Fibroblast of the aortic adventitia (primary cell): ENCODE data around the gene AATK. TPM values are rescaled to one million over a fixed set of nuclear protein-coding genes. Genes with fewer than 3 reads are reported as not detected.

Experiments used
- DNase-seq: peaks from one replicate; pipeline ENCODE4 v3.0.0-alpha.2; 2010; ENCODE audit warnings: low read depth
- H3K4me3 ChIP-seq: 2 replicates; pipeline ENCODE4 v1.5.1; 2011; ENCODE audit warnings: low read depth, mild to moderate bottlenecking, control low read depth, low read length, moderate library complexity
- total RNA-seq: library from RNA; depleted of rRNA; stranded (reverse); fragments of >200 nt; gene quantifications from 2 replicates; pipeline ENCODE4 v1.2.3, GENCODE V29; 2012; ENCODE audit warnings: low replicate concordance
- TF ChIP-seq, protein P1 (sequence below): IDR thresholded peaks from 2 replicates; pipeline ENCODE4 v1.5.1; 2011; ENCODE audit warnings: mild to moderate bottlenecking, low read length, control low read depth, inconsistent platforms; ENCODE audit not compliant: insufficient read depth

Gene AATK
- total RNA-seq, 1 donor, result 0.18 TPM

DNA sequence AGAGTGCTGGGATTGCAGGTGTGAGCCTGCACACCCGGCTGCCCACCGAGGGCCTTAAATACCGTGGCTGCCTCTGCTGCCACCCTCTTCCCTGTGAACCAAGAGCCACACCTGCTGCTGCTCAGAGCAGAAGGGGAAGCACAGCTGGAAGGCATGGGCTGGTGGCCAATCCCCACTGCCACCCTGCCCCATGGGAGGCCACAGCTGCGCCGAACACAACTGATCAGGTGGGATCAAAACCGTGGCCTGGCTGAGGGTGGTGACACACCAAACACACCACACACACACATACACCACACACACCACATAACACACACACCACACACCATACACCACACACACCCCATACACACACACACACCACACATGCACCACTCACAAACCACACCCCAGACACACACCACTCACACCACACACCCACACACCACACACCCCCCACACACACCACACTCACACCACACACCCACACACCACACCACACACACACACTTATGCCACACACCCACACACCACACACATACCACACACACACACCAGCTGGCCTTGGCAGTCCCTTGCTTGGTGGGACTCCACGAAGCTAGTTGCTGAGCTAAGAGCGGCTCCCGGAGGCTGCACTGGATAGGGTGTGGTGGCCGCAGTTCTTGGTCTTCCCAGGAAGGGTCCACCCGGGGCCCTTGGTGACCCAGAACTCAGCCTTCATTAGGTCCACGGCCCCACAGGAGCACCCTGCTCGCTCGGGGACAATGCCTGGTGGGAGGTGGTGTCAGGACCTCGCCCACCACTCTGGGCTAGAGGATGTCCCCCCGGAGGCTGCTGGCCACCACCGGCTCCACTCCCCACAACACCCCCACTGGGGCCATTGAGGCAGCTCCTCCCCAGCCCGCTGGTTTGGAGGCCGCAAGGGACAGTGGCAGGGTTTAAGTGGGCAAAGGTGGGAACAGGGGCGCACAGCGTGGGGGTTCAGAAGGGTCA, 41.9 kb upstream of the AATK start:
- no peak for DNase-seq
- no peak overlapping the region for H3K4me3 ChIP-seq
- TF ChIP-seq, protein P1, sequence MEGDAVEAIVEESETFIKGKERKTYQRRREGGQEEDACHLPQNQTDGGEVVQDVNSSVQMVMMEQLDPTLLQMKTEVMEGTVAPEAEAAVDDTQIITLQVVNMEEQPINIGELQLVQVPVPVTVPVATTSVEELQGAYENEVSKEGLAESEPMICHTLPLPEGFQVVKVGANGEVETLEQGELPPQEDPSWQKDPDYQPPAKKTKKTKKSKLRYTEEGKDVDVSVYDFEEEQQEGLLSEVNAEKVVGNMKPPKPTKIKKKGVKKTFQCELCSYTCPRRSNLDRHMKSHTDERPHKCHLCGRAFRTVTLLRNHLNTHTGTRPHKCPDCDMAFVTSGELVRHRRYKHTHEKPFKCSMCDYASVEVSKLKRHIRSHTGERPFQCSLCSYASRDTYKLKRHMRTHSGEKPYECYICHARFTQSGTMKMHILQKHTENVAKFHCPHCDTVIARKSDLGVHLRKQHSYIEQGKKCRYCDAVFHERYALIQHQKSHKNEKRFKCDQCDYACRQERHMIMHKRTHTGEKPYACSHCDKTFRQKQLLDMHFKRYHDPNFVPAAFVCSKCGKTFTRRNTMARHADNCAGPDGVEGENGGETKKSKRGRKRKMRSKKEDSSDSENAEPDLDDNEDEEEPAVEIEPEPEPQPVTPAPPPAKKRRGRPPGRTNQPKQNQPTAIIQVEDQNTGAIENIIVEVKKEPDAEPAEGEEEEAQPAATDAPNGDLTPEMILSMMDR, result no peak

DNA sequence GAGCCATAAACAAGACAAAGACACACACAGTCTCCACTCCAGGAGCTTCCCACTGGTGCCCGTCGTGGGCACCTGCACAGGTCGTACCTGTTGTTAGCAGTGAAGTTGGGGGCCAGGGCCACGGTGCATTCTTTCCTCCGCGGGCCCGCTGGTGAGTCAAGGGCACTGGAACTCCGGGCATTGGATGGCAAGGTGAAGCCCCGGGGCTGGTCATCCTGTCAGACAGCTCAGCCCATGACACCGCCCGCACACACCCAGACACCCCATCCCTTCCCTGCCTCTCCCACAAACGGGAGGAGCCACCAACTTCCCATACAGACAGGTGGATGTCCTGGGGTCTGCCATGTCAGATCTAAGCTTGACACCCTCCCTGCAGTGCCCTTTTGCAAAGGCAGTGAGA, 40.6 kb upstream of the AATK start:
- H3K4me3 ChIP-seq, result no peak overlapping the region
- TF ChIP-seq, protein P1, result no peak
- DNase-seq, result no peak

GRCh38 chr17:81206166-81206565, 40.1 kb upstream of the AATK start:
- TF ChIP-seq, protein P1, result no peak
- H3K4me3 ChIP-seq, result no peak overlapping the region
- DNase-seq, result no peak

DNA sequence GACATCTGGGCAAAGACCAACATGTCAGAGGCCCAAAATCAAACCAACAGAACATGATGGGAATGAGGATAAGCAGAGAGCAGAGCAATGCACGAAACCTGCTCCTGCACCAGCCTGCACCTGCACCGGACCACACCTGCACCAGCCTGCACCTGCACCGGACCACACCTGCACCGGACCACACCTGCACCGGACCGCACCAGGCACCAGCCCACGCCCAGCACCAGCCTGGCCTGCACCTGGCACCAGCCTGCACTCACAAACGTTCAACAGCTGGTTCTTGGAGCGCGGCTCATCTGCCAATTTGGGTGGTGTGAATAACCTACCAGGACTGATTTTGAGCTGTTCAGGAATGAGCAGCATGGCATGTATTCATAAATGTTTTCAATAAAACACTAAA, 38.6 kb upstream of the AATK start:
- TF ChIP-seq, protein P1, result no peak
- DNase-seq, result no peak
- H3K4me3 ChIP-seq, result no peak overlapping the region

GRCh38 chr17:81203136-81203535, 37.1 kb upstream of the AATK start:
- DNase-seq, result no peak
- TF ChIP-seq, protein P1, result no peak
- H3K4me3 ChIP-seq, result no peak overlapping the region

- TF ChIP-seq, protein P1, result no peak
- no peak overlapping the region for H3K4me3 ChIP-seq
- no peak for DNase-seq
These were observed 36.3 kb upstream of the AATK start for GRCh38 chr17:81202318-81202717.
